H1 (cell line): ENCODE data around the gene CGNL1.

Source experiments
- CEBPB ChIP-seq: IDR thresholded peaks from 2 replicates; pipeline ENCODE4 v1.6.1; 2012; ENCODE audit warnings: low read depth, low read length
- EZH2 ChIP-seq: fragments of 200-600 bp; sonication (generic); IDR thresholded peaks from 2 replicates; pipeline ENCODE4 v1.7.1; 2012; ENCODE audit warnings: low read depth, mild to moderate bottlenecking, moderate library complexity, low read length, inconsistent platforms; ENCODE audit not compliant: severe bottlenecking
- KDM1A ChIP-seq: fragments of 200-600, 300-600 bp; sonication (generic); IDR thresholded peaks from 2 replicates; pipeline ENCODE4 v1.7.1; 2016; ENCODE audit warnings: mild to moderate bottlenecking, low read length, borderline replicate concordance
- POLR2A ChIP-seq, 2 experiments: IDR thresholded peaks; 1 replicate in 1 of 2; 2 replicates in 1 of 2; pipeline ENCODE4 v1.6.1; 2011; ENCODE audit warnings: low read depth in 2 of 2, low read length in 2 of 2, mild to moderate bottlenecking in 2 of 2; ENCODE audit errors: control extremely low read depth in 1 of 2
- POLR2AphosphoS5 ChIP-seq: IDR thresholded peaks from 2 replicates; pipeline ENCODE4 v1.6.1; 2011; ENCODE audit warnings: low read depth, low read length
- TF ChIP-seq, protein P1 (sequence below), 3 experiments: IDR thresholded peaks; 1 replicate in 2 of 3; 2 replicates in 1 of 3; pipeline versions ENCODE4 v1.5.1 to v1.6.1; 2011; ENCODE audit warnings: low read length in 3 of 3, mild to moderate bottlenecking in 3 of 3, inconsistent platforms in 2 of 3, low read depth in 1 of 3, moderate library complexity in 1 of 3; ENCODE audit not compliant: insufficient read depth in 1 of 3; ENCODE audit errors: control extremely low read depth in 1 of 3

DNA sequence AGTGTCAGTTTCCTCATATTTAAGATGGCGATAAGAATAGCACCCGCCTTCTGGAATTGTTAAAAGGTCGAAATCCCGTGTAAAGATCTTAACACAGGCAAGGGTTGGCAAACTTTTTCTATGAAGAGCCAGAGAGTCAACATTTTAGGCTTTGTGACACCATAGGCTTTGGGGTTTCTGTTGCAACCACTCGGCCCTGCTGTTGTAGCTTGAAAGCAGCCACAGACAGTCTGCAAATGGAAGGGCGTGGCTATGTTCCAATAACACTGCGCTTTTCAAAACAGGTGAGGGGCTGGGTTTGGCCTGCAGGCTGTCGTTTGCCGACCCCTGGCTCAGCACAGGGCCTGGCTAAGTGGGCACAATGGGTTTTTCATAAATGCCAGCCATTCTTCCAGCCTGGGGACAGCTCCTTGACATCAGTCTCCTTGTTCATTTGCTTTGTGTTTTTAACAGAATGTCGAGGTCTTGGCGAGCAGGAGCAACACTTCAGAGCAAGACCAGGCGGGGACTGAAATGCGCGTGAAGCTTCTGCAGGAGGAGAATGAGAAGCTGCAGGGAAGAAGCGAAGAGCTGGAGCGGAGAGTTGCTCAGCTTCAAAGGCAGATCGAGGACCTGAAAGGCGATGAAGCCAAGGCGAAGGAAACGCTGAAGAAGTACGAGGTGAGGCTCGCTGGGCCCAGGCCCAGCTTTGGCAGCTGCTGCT lies 140.2 kb downstream of the CGNL1 start:
- no peak for TF ChIP-seq EZH2
- TF ChIP-seq, protein P1, sequence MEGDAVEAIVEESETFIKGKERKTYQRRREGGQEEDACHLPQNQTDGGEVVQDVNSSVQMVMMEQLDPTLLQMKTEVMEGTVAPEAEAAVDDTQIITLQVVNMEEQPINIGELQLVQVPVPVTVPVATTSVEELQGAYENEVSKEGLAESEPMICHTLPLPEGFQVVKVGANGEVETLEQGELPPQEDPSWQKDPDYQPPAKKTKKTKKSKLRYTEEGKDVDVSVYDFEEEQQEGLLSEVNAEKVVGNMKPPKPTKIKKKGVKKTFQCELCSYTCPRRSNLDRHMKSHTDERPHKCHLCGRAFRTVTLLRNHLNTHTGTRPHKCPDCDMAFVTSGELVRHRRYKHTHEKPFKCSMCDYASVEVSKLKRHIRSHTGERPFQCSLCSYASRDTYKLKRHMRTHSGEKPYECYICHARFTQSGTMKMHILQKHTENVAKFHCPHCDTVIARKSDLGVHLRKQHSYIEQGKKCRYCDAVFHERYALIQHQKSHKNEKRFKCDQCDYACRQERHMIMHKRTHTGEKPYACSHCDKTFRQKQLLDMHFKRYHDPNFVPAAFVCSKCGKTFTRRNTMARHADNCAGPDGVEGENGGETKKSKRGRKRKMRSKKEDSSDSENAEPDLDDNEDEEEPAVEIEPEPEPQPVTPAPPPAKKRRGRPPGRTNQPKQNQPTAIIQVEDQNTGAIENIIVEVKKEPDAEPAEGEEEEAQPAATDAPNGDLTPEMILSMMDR (IDR thresholded peaks at IDR 0.05; ENCODE audit: control extremely low read depth in 1 of 3, insufficient read depth in 1 of 3, low read depth in 1 of 3, low read length in 3 of 3): no peak
- no peak for TF ChIP-seq POLR2A (IDR thresholded peaks at IDR 0.05; ENCODE audit: control extremely low read depth in 1 of 2, low read depth in 2 of 2, low read length in 2 of 2)
- no peak for TF ChIP-seq KDM1A
- TF ChIP-seq POLR2AphosphoS5: no peak
- no peak for TF ChIP-seq CEBPB
